Limb (tissue), 2 donors: ENCODE measurements around the gene PAIP2.
"Not testable (repeated sequence)": the region's sequence is repeated elsewhere in the genome, so short reads cannot be mapped to it uniquely, and the experiment has no call there.

Experiments
- DNase-seq, 2 donors: peaks; one replicate each; pipeline ENCODE4 v3.0.0-alpha.2; 2016; ENCODE audit errors: extremely low spot score in 2 of 2

The PAIP2 gene

DNA sequence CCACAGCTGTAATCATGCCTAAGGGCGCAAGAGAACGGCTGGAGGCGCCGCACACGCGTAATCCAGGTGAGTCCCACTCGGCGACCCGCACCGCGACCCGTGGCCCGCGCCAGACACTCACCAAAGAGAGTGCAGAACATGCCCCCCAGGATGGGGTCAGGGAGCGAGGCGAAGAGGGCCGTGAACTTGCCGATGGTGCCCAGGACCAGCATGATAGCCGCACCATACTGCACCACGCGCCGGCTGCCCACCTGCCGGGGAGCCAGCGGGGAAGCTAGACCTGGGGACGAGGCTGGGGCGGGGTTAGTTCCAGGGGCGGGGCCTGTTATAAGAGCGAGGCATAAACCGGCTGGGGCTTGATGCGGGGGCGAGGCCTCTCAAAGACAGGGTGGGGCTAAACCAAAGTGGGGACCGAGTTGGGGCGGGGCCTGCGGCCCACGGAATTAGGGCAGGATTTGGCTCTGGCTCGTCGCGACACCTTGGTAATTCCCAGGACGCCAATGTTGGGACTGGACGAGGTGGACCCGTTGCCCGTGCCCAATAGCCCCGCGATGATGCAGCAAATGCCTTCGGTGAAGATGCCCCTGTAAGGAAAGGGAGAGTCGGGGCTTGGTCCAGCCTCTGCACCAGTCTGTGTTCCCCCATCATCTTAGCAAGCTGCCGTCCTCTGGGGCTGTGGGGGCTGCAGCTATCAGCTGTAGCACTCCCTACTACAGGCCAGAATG lies 36.6 kb downstream of the PAIP2 start:
- no peak for DNase-seq

DNA sequence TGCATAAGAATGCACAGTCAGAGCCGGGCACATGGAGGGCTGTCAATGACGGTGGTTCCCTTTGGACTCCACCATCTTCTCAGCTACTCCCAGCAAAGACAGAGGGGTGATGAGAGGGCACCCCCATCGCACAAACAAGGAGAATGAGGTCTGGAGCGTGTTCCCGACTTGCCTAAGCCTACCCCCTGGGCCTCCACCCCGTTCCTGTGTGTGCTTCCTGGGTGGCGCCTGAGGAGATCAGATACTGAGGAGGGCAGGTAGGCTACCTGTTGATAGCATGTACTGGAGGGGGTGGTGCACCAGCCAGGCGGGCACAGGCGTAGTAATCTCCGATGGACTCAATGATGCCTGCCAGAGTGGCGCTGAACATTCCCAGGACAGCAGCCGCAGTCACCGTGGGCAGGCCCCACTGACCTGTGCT lies 37.3 kb downstream of the PAIP2 start:
- DNase-seq = no peak

DNA sequence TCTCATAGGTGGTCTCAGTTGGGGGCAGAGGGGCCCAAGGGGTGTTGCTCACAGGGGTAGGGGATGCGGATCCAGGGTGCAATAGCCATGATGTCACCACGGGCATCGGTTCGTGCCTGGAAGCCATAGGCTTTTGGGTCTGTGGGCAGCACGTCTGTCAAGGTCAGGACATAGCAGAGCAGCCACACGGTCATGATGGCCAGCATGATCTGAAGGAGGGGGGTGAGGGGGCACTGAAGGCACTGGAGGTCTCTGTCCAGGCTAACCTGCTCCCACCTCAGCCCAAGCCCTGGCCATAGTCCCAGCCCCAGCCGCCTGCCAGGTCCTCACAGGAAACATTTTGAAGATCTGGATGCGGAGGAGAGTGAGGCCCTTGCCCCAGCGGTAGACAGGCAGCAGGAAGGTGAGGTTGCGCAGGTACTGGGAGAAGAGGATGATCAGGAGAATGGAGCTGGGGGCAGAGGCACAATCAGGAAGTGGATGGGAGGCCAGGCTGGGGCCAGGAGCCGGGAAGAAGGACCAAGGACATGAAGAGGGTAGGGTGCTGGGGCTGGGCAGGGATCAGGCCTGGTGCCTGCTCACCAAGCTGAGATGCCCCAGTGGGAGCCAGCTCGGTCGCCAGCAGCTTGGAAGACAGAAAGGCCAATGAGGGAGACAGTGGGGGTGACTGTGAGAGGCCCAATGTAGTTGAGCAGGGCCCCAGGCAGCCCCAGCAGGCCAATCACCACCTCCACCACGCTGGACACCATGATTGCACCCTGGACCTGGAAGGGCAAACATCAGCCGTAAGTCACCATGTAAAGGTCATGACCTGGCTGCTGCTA lies 38.2 kb downstream of the PAIP2 start:
- DNase-seq = no peak

DNA sequence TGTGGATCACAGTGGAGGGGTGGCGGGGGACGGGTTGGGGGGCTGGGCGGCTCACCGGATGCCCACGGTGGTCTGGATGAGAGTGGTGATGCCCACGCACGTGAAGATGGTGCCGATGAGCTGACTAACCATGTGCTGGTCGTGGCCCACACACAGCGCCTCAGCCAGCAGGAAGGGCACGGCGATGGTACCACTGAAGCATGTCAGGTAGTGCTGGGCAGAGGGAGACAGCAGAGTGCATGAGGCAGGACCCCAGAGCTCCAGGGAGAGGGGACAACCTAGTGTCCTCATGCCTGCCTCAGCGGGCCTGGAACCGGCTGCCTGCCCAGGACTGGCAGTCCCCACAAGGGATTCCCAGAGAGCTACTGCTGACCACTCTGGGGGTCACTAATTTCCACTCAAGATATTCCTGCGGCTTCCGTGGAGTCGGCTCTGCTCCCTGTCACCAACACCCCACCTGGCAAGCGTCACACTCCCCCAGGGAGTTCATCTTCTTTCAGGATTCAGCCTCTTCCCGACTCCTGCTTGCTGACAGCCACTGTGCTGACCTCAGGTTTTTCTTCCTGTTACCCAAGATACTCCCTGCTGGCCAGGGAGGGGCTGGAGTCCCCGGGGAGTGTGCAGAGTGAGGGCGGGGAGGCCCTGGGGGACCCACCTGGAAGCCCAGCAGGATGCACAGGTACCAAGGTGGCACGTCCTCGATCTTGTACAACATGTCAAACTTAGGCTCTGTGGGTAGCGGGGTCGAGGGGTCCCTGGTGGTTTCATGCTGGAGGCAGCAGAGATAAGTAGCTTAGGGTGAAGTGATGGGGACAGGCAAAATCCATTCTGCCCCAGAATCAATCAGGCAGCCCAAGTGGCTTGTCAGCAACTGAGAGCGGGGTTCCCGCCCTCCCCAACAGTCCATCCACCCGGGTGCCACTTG lies 40.4 kb downstream of the PAIP2 start:
- DNase-seq = no peak

DNA sequence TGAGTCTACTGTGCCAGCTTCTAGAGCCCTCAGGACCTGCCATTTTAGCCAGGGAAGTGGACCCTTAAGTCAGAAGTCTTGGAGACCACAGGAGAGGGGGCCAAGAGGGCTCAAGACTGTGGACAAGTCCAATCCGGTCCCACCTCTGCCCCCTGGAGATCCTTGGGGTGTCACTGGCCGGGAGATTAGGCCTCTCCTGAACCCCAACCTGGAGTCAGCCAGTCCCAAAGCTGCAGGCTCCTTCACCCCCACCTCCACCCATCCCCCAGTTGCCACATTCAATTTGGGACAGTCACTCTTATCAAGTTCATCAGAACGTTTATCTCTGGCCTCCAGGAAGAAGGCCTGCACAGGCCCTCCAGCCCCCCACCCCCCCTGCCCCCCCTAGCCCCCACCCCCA lies 41.2 kb downstream of the PAIP2 start:
- DNase-seq = no peak

DNA sequence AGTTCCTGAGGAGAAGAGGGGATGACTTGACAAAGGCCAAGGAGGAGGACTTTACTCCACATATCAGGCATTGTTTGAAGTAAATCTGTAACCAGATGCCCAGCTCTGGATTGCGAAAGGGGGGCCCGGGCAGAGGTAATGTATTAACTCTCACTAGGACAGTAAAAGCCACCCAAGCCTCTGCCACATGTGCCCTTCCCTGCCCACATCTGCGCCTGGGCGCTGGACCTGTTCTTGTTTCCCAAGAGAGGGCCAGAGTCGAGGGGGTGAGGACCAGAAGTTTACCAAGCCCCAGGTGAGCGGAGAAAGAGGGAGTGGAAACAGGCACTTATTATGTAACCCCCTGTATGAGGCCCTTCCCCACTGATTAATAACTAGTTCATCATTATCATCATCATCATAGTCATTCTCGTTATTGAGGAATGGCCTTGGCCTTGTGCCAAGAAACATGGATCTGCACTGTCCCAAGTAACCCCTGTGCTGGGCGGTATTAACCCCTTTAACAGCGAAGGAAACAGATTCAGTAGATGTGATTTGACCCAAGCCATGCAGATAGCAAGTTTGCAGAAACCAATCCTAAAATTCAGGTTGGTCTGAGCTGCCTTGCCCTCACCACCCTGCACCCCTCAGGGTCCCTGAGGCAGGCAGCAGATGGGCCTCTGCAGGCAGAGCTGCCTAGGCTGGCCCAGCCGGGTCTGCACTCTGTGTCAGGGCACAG lies 41.8 kb downstream of the PAIP2 start, which contains the start of gene SLC23A1:
Gene SLC23A1, minus strand, starts transcription at position 23 of the 718 bp plus-strand sequence. CDS start 44 bp downstream, outside the sequence.
- no peak for DNase-seq

DNA sequence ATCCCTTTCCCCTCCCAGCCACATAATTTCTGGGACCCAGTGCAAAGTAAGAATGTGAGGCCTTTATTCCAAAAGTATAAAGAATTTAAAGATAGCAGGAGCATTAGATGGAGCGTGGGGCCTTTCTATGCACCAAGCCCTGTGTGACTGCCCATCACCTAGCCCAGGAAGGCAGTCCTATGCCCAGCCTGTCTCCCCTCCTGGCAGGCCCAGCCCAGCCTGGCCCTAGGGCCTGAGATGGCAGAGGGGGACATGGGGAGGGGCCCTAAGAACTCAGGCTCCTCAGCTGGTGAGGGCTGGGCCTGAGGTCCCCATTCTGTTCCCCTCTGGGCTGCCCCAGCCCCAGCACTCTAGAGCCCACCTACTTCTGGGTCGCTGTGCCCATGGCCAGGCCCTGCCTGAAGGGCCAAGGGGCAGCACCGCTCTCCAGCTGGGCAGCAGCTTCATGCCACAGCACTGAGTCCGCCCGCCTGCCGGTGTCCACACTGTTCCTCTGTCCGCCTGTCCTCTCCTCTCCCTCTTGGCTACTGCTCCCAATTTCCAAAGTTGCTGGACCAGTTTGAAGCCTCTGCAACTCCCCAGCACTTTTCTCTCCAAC lies 42.4 kb downstream of the PAIP2 start:
- no peak for DNase-seq

DNA sequence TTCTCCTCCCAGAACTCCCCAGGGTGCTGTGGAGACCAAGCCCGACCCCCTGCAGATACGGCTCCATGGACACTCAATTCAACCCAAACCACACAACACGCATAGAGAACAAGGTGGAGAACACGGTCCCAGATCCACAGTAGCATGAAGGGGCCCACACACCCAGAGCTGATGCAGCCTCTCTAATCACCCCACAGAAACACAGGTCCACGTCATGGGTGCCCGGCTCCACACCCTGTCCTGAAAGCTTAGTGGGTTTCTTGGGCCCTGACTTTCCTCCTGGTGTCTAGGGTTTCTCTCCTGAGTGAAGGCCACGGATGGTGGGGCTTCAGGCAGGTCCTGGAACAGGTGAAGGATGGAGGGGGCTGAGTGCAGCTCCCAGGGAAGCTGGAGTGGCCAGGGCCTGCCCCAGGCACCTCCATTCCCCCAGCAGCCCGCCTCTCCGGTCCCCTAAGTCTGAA lies 43.0 kb downstream of the PAIP2 start:
- DNase-seq = no peak

DNA sequence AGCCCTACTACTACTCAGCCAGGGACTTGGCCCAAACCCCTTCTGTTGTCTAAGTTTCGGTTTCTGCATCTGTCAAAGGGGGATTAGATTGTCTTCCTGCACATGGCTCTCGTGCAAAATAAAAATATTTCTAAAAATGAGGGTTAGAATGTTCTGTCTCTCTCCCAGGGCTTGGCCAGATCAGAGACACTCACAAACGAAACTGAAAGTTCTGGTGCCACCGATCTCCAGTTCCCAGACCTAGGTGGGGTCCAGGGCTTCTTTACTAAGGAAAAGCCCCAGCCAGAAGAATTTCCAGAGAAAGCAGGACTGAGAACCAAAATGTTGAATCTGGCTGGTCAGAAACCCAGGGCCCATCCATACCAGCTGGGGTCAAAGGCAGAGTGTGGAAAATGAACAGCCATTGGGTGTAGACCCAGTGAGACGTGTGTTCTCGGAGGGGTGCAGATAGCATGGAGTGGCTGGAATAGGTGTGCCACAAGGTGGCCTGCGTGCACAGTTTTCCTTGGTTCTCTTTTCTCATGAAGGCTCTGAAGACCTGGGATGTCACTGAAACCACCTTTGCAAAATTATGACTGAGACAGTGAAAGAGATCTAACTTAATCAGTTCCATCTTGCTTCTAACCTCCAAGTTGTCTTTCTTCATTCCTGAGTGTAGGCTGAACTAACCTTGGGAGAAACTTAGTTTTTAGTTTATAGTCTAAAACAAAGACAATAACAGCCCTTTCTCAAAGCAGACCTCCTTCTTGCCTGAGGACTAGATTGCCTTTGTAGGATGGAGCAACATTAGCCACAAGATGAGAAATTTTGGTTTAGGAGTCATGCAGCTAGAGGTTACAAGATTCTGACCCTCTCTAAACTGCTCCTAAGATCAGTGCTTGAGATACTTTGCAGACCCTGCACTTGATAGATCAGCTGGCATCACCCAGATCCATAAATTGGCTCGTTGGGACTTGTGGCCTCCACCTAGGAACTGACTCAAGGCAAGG lies 43.7 kb downstream of the PAIP2 start:
- no peak for DNase-seq

DNA sequence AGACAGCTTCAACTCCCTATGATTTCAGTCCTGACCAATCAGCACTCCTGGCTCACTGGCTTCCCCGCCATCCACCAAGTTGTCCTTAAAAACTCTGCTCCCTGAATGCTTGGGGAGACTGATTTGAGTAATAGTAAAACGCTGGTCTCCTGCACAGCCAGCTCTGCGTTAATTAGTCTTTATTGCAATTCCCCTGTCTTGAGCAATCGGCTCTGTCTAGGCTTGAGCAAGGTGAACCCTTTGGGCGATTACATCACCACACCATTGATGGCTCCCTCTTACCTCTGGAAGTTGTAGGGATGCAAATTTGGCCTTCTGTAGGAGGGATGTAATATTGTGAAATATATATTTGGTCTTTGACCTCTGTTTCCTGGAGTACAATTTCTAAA lies 44.4 kb downstream of the PAIP2 start:
- no peak for DNase-seq

DNA sequence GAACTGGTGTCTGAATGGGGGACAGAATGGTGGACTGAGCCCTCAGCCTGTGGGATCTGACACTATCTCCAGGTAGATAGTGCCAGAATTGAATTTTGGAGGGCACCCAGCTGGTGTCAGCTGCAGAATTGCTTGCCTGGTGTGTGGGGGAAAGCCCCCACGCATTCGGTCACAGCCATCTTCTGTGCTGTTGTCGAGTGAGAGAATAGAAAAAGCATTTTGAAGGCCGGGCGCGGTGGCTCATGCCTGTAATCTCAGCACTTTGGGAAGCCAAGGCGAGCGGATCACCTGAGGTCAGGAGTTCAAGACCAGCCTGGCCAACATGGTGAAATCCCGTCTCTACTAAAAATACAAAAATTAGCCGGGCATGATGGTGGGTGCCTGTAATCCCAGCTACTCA lies 45.3 kb downstream of the PAIP2 start:
- not testable (repeated sequence) for DNase-seq

DNA sequence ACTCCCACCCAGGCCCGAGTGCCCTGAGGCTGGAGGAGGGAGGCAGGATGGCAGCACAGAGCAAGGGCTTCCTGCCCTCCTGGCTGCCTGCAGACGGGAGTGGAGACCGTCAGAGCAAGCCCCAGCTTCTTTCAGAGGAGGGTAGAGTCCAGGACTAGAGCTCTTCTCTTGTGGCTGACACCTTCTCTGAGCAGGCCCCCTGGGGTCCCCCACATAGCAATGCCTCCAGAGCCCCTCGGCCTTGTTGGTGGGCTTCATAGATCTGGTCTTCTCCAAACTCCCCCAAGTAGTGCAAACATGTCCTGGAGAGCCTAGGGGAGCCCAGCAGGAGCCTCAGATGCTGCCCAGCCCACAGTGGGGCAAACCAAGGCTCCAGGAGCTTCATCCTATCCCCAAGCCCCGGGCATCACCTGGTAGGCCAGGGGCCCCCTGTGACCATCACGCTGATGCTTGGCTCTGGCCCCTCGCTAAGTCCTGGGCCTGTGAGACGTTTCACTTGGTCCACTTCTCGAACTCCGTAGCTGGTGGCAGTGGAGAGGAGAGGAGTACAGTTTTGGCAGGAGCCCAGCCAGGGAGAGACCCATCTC lies 46.0 kb downstream of the PAIP2 start:
- no peak for DNase-seq

DNA sequence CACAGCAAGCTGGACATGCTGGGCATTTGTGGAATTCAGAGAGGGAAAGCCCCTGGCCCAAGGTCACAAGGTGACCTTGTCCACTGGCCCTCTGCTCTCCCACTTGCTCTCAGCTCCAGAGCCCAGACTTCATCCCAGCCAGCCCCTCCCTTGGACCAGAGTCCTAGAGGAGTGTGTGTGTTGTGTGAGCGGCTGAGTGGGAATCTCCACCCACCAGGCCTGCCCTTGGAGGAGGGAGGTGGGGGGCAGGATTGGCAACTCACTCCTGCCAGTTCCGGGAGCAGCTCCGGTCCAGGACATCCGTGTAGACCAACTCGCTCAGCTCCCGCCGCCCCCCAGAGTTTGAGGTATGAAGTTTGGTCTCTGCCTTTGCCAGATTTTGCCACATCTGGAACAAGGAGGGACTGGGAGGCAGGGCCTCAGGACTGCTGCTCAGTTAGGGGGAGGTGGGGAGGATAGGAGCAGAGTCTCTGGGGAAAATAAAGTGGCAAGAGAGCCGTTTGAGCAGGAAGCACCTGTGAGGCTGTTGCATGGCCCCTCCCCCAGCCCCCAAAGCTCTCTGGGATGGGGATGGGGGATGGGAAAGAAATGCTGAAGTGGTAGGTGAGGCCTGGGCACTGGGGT lies 46.7 kb downstream of the PAIP2 start:
- DNase-seq = no peak

DNA sequence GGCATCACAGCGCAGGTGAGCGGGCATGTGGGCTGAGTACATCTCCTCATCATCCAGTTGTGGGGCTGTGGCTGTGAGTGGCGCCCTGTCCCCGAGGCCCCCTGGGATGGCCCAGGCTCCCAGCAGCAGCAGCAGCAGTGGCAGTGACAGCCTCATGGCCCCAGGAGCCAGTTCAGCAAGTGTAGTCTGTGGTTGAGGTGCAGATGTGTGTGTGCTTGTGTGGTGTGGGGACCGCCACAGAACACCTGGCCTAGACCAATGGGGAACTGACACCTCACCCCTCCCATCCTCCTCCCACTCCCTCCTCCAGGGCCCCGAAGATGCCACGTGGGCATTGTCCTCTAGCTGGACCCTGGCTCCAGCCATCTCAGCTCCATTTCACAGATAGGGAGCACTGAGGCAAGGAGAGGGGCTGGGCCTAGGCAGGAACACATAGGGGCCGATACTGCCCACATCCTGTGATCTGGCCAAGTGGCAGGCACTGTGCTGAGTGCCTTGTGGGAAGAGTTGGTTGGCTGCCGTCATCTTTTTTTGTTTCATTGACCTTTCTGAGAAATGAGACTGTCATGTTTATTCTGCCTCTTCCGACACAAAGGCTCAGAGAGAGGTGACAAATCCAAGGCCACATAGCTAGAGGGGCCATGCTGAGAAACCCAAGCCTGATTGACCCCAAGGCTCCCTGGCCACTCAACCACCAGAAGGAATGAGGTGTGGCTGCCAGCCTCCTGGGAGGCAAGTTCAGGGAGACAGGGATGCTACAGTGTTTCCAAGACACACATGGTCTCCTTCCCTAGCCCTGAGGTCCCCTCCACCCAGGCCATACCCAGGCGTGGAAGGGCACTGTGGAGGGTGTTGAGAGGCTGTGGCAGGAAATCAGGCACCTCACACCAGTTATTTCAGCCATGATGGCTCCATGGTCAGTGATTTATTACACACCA lies 48.3 kb downstream of the PAIP2 start, which contains the start of gene MZB1:
Gene MZB1, minus strand, starts transcription at position 213 of the 938 bp plus-strand sequence. Its CDS starts 57 bp downstream, at position 156.
- no peak for DNase-seq

DNA sequence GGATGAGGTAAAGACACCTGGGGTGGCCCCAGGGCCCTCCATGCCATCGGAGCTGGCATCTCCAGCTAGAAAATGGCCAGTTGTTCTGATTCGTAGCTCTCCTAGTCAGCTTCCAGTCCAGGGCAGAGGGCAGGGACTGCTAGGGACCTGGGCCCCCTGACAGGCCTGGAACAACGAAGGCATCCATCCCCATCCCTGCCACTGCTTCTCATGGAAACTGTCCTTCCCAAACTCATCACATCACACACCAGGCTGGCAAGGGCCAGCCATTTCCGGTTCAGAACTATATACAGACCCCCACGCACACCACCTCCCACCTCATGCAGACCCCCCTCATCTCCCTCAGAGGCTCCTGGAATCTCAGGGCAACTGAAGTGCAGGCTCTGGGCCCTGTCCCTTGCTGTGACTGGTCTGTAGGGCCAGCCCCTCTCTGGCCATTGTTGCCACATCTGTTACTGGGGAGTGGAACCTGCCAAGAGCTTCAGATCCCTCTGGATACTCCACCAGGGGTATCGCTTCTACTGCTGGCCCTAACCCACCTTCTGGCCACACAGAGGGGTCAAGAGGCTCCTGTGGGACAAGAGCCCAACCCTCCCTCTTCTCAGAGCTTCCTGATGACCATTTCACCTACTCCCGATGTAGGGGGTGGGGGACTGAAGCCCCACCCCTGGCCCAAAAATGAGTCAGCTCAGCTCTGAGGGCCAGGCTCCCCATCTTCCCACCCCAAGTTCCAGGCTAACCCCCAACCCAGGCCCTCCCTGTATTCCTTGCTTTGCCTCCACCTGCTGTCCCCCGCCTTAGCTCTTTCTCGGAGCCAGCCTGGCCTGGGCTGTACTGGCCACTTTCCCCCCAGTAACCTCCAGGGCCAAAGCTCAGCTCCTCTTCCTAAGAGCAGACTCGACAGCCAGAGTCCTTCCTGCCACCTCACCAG lies 49.2 kb downstream of the PAIP2 start:
- no peak for DNase-seq
